Heart left ventricle (tissue), 16 donors: ENCODE data around the gene GNS. TPM values are rescaled to one million over a fixed set of nuclear protein-coding genes. Genes with fewer than 3 reads are reported as not detected.

ENCODE experiments used
- ATAC-seq, 4 donors: fragments of 200-7000 bp; cut with Tn5 transposase; one replicate each; pipeline ENCODE4 v1.9.1; 2020 to 2022; ENCODE audit warnings: moderate library complexity in 4 of 4, mild to moderate bottlenecking in 3 of 4, moderate number of reproducible peaks in 1 of 4
- DNase-seq, 5 donors: peaks; one replicate each; pipeline ENCODE4 v3.0.0-alpha.2; 2020
- H3K27ac ChIP-seq, 12 donors: fragments of 200-600 bp; sonication (generic) in 4 of 12; one replicate each; pipeline versions ENCODE4 v1.5.0 to v1.8.0; 2016 to 2022; ENCODE audit warnings: mild to moderate bottlenecking in 2 of 12
- H3K27me3 ChIP-seq, 9 donors: fragments of 200-600 bp; sonication (generic) in 2 of 9; one replicate each; pipeline versions ENCODE4 v1.5.1 to v1.8.0; 2016 to 2022; ENCODE audit warnings: mild to moderate bottlenecking in 3 of 9
- H3K36me3 ChIP-seq, 9 donors: fragments of 200-600 bp; sonication (generic) in 2 of 9; one replicate each; pipeline versions ENCODE4 v1.5.0 to v1.8.0; 2018 to 2022; ENCODE audit warnings: mild to moderate bottlenecking in 2 of 9
- H3K4me1 ChIP-seq, 12 donors: fragments of 200-600 bp; sonication (generic) in 4 of 12; one replicate each; pipeline versions ENCODE4 v1.5.0 to v1.8.0; 2016 to 2022; ENCODE audit warnings: mild to moderate bottlenecking in 3 of 12
- H3K4me3 ChIP-seq, 12 donors: fragments of 200-600 bp; sonication (generic) in 4 of 12; one replicate each; pipeline versions ENCODE4 v1.5.0 to v1.8.0; 2017 to 2022; ENCODE audit warnings: mild to moderate bottlenecking in 9 of 12, moderate library complexity in 4 of 12
- H3K9me3 ChIP-seq, 12 donors: fragments of 200-600 bp; sonication (generic) in 4 of 12; one replicate each; pipeline versions ENCODE4 v1.5.0 to v1.8.0; 2016 to 2022; ENCODE audit warnings: mild to moderate bottlenecking in 1 of 12
- CTCF ChIP-seq, 12 donors: fragments of 200-600 bp; sonication (generic) in 4 of 12; IDR thresholded peaks; one replicate each; pipeline versions ENCODE4 v1.5.0 to v1.8.0; 2018 to 2022; ENCODE audit warnings: antibody characterized with exemption in 12 of 12, mild to moderate bottlenecking in 5 of 12
- POLR2A ChIP-seq, 2 donors: fragments of 450-650 bp; IDR thresholded peaks; one replicate each; pipeline ENCODE4 v1.6.1; 2017; ENCODE audit warnings: antibody characterized with exemption in 2 of 2, mild to moderate bottlenecking in 2 of 2, moderate library complexity in 2 of 2
- WGBS, 4 donors: extraction: QIAGEN DNeasy Blood & Tissue Kit in 2 of 4; methylation state at CpG; one replicate each; pipeline versions ENCODE4 v1.1.5 to v1.1.7; 2013 to 2018; 5-methylcytosine and 5-hydroxymethylcytosine counted together
- intact Hi-C, 10 donors: fragments of 100-400 bp; cut with DNase I; formaldehyde crosslinking; loops; one replicate each; pipeline versions ENCODE4 v1.11.1 to v1.14.2; 2022
- polyA plus RNA-seq, 2 donors: library from polyadenylated mRNA; stranded (reverse); fragments of 200-250 nt; gene quantifications; one replicate each; pipeline ENCODE4 v1.2.3, GENCODE V29; 2013
- total RNA-seq, 9 donors: library from RNA; depleted of rRNA in 2 of 9; stranded (reverse); fragments of >200 nt in 2 of 9; fragmentation: NEBNext Ultra II Directional in 3 of 9; extraction: Animal tissue kit (Norgen Biotek cat#: 25700) in 3 of 9; gene quantifications; one replicate each; pipeline versions ENCODE4 v1.1.0 to v1.2.4, GENCODE V29; 2016 to 2023
- donor health status: ischemic (EF 13 %, LVEDD 7.1; RV severe dilation, severe dysfunction).
- donor health status: healthy with polysubstance abuse.
- donor health status: DM: no; HTN: yes; CAD: no.
- donor health status: DM: no; HTN: no; CAD: no.
- donor health status: ischemic (EF 25% LVEDD 6.9; RV normal size, moderate dysfunction).
- donor health status: ischemic (EF 25% LVEDD 5.7; RV mildly dilated, moderate dysfunction).
- donor health status: healthy.
- donor health status: DM: yes; HTN: yes; CAD: no.
- donor health status: ischemic (EF 35%, LVEDD 5.7; RV mildly dilated, moderate dysfunction).
- donor health status: nonischemic (EF 11% LVEDD 7.7; RV severe dilation, severe dysfunction).
- donor health status: DM: yes; HTN: yes; CAD: no.
- donor health status: PGD.
- donor health status: ischemic (EF 29% LVEDD 5.4; RV normal size, mild dysfunction).
- donor health status: nonischemic (EF 23%, LVEDD 6.1; RV moderate dilation, normal function).

The GNS gene
- total and polyA plus RNA-seq, 11 donors: 22.0 to 246 (median 115) TPM

DNA sequence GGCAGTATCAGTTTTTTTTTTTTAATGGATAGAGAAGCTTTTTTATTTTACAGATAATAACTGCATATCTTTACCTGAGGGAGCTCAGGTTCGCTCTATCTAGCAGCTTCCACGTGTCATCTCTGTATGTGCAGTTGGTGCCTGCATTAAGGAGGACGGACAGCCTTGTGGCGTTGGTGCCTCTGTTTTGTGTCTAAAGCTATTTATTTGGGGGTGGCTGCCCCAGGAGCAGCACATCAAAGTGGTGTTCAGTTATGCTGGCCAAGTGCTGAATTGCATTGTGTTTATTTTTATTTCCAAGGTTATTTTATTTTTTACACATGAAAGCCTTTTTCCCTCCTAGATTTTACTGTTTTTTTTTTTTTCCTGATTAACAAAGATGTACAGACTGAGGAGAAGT, 89.2 kb downstream of the GNS start:
- 26 to 44% (median 34%) methylated on average over 4 of the region's 4 CpGs for WGBS, 4 donors
- Histone ChIP-seq H3K27me3 (no peaks in the 10 kb centered on the region), H3K36me3 (no peaks in the 10 kb centered on the region), H3K27ac (peak overlapping the region in 10 of 12 donors; percentile 55 to 89 (median 78)), H3K4me1 (peaks cover 18 to 100% (median 96%) of the 10 kb centered on the region in 12 donors), H3K4me3 (peak overlapping the region in 5 of 12 donors; percentile 0 to 25 (median 4)), H3K9me3 (no peaks in the 10 kb centered on the region)
- no peak for ATAC-seq
- intact Hi-C loops: loop anchor here in 5 of 10 donors (5.0 kb wide), 1 partner anchor 58 kb away; the partner anchor contains the start of gene RASSF3 (in 5 of the 5)
- TF ChIP-seq POLR2A (IDR thresholded peaks at IDR 0.05) (no peak), CTCF (IDR thresholded peaks at IDR 0.05) (no peak)
- DNase-seq: no peak

GRCh38 chr12:64669270-64669842, 89.8 kb downstream of the GNS start:
- WGBS, 4 donors: 15 to 24% (median 19%) methylated on average over 10 of the region's 10 CpGs
- Histone ChIP-seq H3K27me3 (no peaks in the 10 kb centered on the region), H3K36me3 (no peaks in the 10 kb centered on the region), H3K4me3 (peak overlapping the region in 5 of 12 donors; percentile 0 to 25 (median 4)), H3K27ac (peak overlapping the region; percentile 48 to 89 (median 76)), H3K4me1 (peaks cover 18 to 100% (median 93%) of the 10 kb centered on the region in 12 donors), H3K9me3 (no peaks in the 10 kb centered on the region)
- intact Hi-C loops: loop anchor here in 3 of 10 donors (5.0 kb wide), 3 partner anchors 42 to 57 kb away; partner anchors contain the start of gene RASSF3 (in 1 of the 3)
- peak; percentile 39 to 71 (median 48) for ATAC-seq
- peak; percentile 64 to 80 (median 68) for DNase-seq
- TF ChIP-seq POLR2A (IDR thresholded peaks at IDR 0.05) (no peak), CTCF (IDR thresholded peaks at IDR 0.05) (no peak)

- ATAC-seq (no peak), DNase-seq (no peak)
- H3K4me1 ChIP-seq: peaks cover 10 to 98% (median 78%) of the 10 kb centered on the region in 12 donors
- H3K27me3 ChIP-seq: no peaks in the 10 kb centered on the region
- H3K4me3 ChIP-seq: no peak overlapping the region
- H3K36me3 ChIP-seq: no peaks in the 10 kb centered on the region
- WGBS, 4 donors: 74 to 81% (median 79%) methylated on average over 2 of the region's 2 CpGs
- H3K27ac ChIP-seq: peak overlapping the region in 10 of 12 donors; percentile 55 to 89 (median 78)
- no peaks in the 10 kb centered on the region for H3K9me3 ChIP-seq
- TF ChIP-seq POLR2A (IDR thresholded peaks at IDR 0.05) (no peak), CTCF (IDR thresholded peaks at IDR 0.05) (no peak)
- intact Hi-C loops: loop anchor here in 3 of 10 donors (5.0 kb wide), 3 partner anchors 40 to 55 kb away; partner anchors contain the start of gene RASSF3 (in 1 of the 3)
Observed at GRCh38 chr12:64667793-64668192, 91.4 kb downstream of the GNS start.

GRCh38 chr12:64666054-64666914, 92.9 kb downstream of the GNS start:
- intact Hi-C loops: loop anchor here in 3 of 10 donors (5.0 kb wide), 3 partner anchors 39 to 54 kb away; partner anchors contain the start of gene RASSF3 (in 1 of the 3)
- no peak for ATAC-seq
- TF ChIP-seq CTCF (IDR thresholded peaks at IDR 0.05): no peak
- no peak for TF ChIP-seq POLR2A (IDR thresholded peaks at IDR 0.05)

More at GRCh38 chr12:64666054-64666914, 92.9 kb downstream of the GNS start:
- no peak for DNase-seq
- H3K9me3 ChIP-seq: no peaks in the 10 kb centered on the region
- H3K4me3 ChIP-seq: peak overlapping the region in 1 of 12 donors; percentile 2
- H3K27me3 ChIP-seq: no peaks in the 10 kb centered on the region
- peaks cover 6 to 88% (median 66%) of the 10 kb centered on the region in 12 donors for H3K4me1 ChIP-seq
- WGBS, 4 donors: 22 to 32% (median 27%) methylated on average over 3 of the region's 3 CpGs
- peak overlapping the region in 11 of 12 donors; percentile 35 to 88 (median 73) for H3K27ac ChIP-seq
- H3K36me3 ChIP-seq: no peaks in the 10 kb centered on the region
